Lower leg skin (tissue), 3 donors: ENCODE results near the gene PRF1.

Experiments used
- CTCF ChIP-seq, 3 donors: fragments of 450-650 bp; IDR thresholded peaks; one replicate each; pipeline ENCODE4 v1.5.1; 2016; ENCODE audit warnings: antibody characterized with exemption in 3 of 3, mild to moderate bottlenecking in 3 of 3, moderate library complexity in 2 of 3
- POLR2A ChIP-seq, 2 donors: fragments of 450-650 bp; IDR thresholded peaks; one replicate each; pipeline ENCODE4 v1.6.1; 2016 to 2017; ENCODE audit warnings: antibody characterized with exemption in 2 of 2, mild to moderate bottlenecking in 1 of 2, moderate library complexity in 1 of 2

GRCh38 chr10:70629338-70629737 is 26.8 kb upstream of the PRF1 start:
- TF ChIP-seq CTCF (IDR thresholded peaks at IDR 0.05) (no peak), POLR2A (IDR thresholded peaks at IDR 0.05) (no peak)
